NCI-H2081 treated with DMSO at 0.1 percent for 48 hours (cell line): ENCODE results near the gene CAPN12.

Source experiments
- DNase-seq: peaks from one replicate; lab custom pipeline; 2025; lab: John Stamatoyannopoulos, UW

The CAPN12 gene

GRCh38 chr19:38737921-38738737 is 6.1 kb downstream of the CAPN12 start:
- DNase-seq: no peak

- DNase-seq: no peak
Observed at GRCh38 chr19:38737281-38737865, 6.9 kb downstream of the CAPN12 start.

- no peak for DNase-seq
Observed at GRCh38 chr19:38736413-38737280, 7.6 kb downstream of the CAPN12 start.

- DNase-seq: no peak
Observed at GRCh38 chr19:38736036-38736412, 8.2 kb downstream of the CAPN12 start.

- no peak for DNase-seq
Observed at GRCh38 chr19:38735257-38735686, 9.0 kb downstream of the CAPN12 start.

- no peak for DNase-seq
Observed at GRCh38 chr19:38734426-38735256, 9.6 kb downstream of the CAPN12 start.

GRCh38 chr19:38734176-38734425 is 10.2 kb downstream of the CAPN12 start:
- DNase-seq: no peak

GRCh38 chr19:38733493-38734175 is 10.6 kb downstream of the CAPN12 start:
- no peak for DNase-seq

- no peak for DNase-seq
Observed at GRCh38 chr19:38733241-38733492, 11.1 kb downstream of the CAPN12 start.

GRCh38 chr19:38731654-38732301 is 12.5 kb downstream of the CAPN12 start:
- DNase-seq: no peak

GRCh38 chr19:38730731-38731589 is 13.3 kb downstream of the CAPN12 start:
- no peak for DNase-seq

GRCh38 chr19:38730470-38730730 is 13.9 kb downstream of the CAPN12 start:
- DNase-seq: no peak

- DNase-seq: no peak
Observed at GRCh38 chr19:38729653-38730469, 14.4 kb downstream of the CAPN12 start.

- DNase-seq: no peak
Observed at GRCh38 chr19:38728752-38729541, 15.3 kb downstream of the CAPN12 start.

- DNase-seq: no peak
Observed at GRCh38 chr19:38727868-38728660, 16.2 kb downstream of the CAPN12 start.

GRCh38 chr19:38727306-38727867 is 16.9 kb downstream of the CAPN12 start:
- no peak for DNase-seq

GRCh38 chr19:38726761-38727301 is 17.4 kb downstream of the CAPN12 start:
- DNase-seq: no peak
